ENCODE data around the gene UBE3A.

Gene UBE3A

GRCh38 chr15:25401501-25401900, 37.3 kb downstream of the UBE3A start:
- no peak overlapping the region for H3K27ac Mint-ChIP-seq
- TF ChIP-seq CTCF (IDR thresholded peaks at IDR 0.05; ENCODE audit: unreplicated experiment in 3 of 3): no peak
- no peak overlapping the region for H3K4me3 Mint-ChIP-seq
- peaks cover 16% of the 10 kb centered on the region for H3K9me3 Mint-ChIP-seq
- peaks cover 91% of the 10 kb centered on the region for H3K36me3 Mint-ChIP-seq (ENCODE audit: low read depth)
- no peaks in the 10 kb centered on the region for H3K4me1 Mint-ChIP-seq
- H3K27me3 Mint-ChIP-seq (ENCODE audit: low read depth): no peaks in the 10 kb centered on the region

- H3K27ac Mint-ChIP-seq: no peak overlapping the region
- no peak for TF ChIP-seq CTCF (IDR thresholded peaks at IDR 0.05; ENCODE audit: unreplicated experiment in 3 of 3)
- peaks cover 3% of the 10 kb centered on the region for H3K9me3 Mint-ChIP-seq
- H3K36me3 Mint-ChIP-seq (ENCODE audit: low read depth): peaks cover 65% of the 10 kb centered on the region
- H3K4me1 Mint-ChIP-seq: no peaks in the 10 kb centered on the region
- no peaks in the 10 kb centered on the region for H3K27me3 Mint-ChIP-seq (ENCODE audit: low read depth)
- H3K4me3 Mint-ChIP-seq: no peak overlapping the region
Measured at GRCh38 chr15:25397100-25397499, 41.7 kb downstream of the UBE3A start.

GRCh38 chr15:25394898-25395297, 43.9 kb downstream of the UBE3A start:
- no peaks in the 10 kb centered on the region for H3K27me3 Mint-ChIP-seq (ENCODE audit: low read depth)
- no peak overlapping the region for H3K4me3 Mint-ChIP-seq
- H3K36me3 Mint-ChIP-seq (ENCODE audit: low read depth): peaks cover 53% of the 10 kb centered on the region
- peaks cover 5% of the 10 kb centered on the region for H3K9me3 Mint-ChIP-seq
- H3K4me1 Mint-ChIP-seq: no peaks in the 10 kb centered on the region
- no peak for TF ChIP-seq CTCF (IDR thresholded peaks at IDR 0.05; ENCODE audit: unreplicated experiment in 3 of 3)
- H3K27ac Mint-ChIP-seq: no peak overlapping the region

GRCh38 chr15:25392806-25393205, 46.0 kb downstream of the UBE3A start:
- no peak overlapping the region for H3K27ac Mint-ChIP-seq
- H3K36me3 Mint-ChIP-seq (ENCODE audit: low read depth): peaks cover 54% of the 10 kb centered on the region

GRCh38 chr15:25391971-25392721, 46.7 kb downstream of the UBE3A start:
- Mint-ChIP-seq H3K4me1 (no peaks in the 10 kb centered on the region), H3K27me3 (ENCODE audit: low read depth) (no peaks in the 10 kb centered on the region), H3K27ac (no peak overlapping the region), H3K36me3 (ENCODE audit: low read depth) (peaks cover 54% of the 10 kb centered on the region), H3K4me3 (no peak overlapping the region), H3K9me3 (peaks cover 26% of the 10 kb centered on the region)
- no peak for TF ChIP-seq CTCF (IDR thresholded peaks at IDR 0.05; ENCODE audit: unreplicated experiment in 3 of 3)

More at GRCh38 chr15:25392806-25393205, 46.0 kb downstream of the UBE3A start:
- Mint-ChIP-seq H3K4me3 (no peak overlapping the region), H3K9me3 (peaks cover 22% of the 10 kb centered on the region), H3K4me1 (no peaks in the 10 kb centered on the region), H3K27me3 (ENCODE audit: low read depth) (no peaks in the 10 kb centered on the region)
- no peak for TF ChIP-seq CTCF (IDR thresholded peaks at IDR 0.05; ENCODE audit: unreplicated experiment in 3 of 3)

- peaks cover 68% of the 10 kb centered on the region for H3K9me3 Mint-ChIP-seq
- H3K36me3 Mint-ChIP-seq (ENCODE audit: low read depth): peaks cover 92% of the 10 kb centered on the region
- no peak for TF ChIP-seq CTCF (IDR thresholded peaks at IDR 0.05; ENCODE audit: unreplicated experiment in 3 of 3)
- H3K4me3 Mint-ChIP-seq: no peak overlapping the region
- no peaks in the 10 kb centered on the region for H3K27me3 Mint-ChIP-seq (ENCODE audit: low read depth)
- no peak overlapping the region for H3K27ac Mint-ChIP-seq
- H3K4me1 Mint-ChIP-seq: peaks cover 5% of the 10 kb centered on the region
Measured at GRCh38 chr15:25385986-25386385, 52.8 kb downstream of the UBE3A start.
